Parietal lobe (tissue), 2 donors: ENCODE data around the gene OR4F6. TPM values are rescaled to one million over a fixed set of nuclear protein-coding genes. Genes with fewer than 3 reads are reported as not detected.

Experiments
- small RNA-seq: library from RNA; depleted of rRNA; stranded (forward); fragments of <200 nt; gene quantifications from one replicate; pipeline ENCODE3, GENCODE V24; 2014; ENCODE audit warnings: low replicate concordance
- total RNA-seq: library from RNA; depleted of rRNA; stranded (reverse); fragments of >200 nt; gene quantifications from one replicate; pipeline ENCODE4 v1.2.3, GENCODE V29; 2014

Gene OR4F6
- not detected for total RNA-seq

GRCh38 chr15:101803209-101803608, at the start of gene OR4F6:
OR4F6 (plus strand) TSS chr15:101803509; CDS start chr15:101805720, 2,211 bp downstream.

GRCh38 chr15:101811902-101812301, 8.6 kb downstream of the OR4F6 start, which contains the start of gene OR4F15:
OR4F15 (plus strand) TSS chr15:101812202; CDS start chr15:101818187, 5,985 bp downstream.

Small RNA genes within 50 kb of the gene (small RNA-seq; reads per million reads assigned to genes)
- gene RN7SL209P = not detected

Other genes starting within 250 kb of the OR4F6 start
- 111 TPM for gene TM2D3, start 151.1 kb upstream of the OR4F6 start, total RNA-seq
- gene TARS3, start 79.0 kb upstream of the OR4F6 start, total RNA-seq = 37.6 TPM
- gene OR4F15, start 8.7 kb downstream of the OR4F6 start, total RNA-seq = not detected